ENCODE results near the gene MMP19. TPM values are rescaled to one million over a fixed set of nuclear protein-coding genes. Genes with fewer than 3 reads are reported as not detected.

The MMP19 gene
- total and polyA plus RNA-seq, 2 of the 4 experiments (the other 2 are of a cell fraction): 9.9 to 34.7 TPM

- Histone ChIP-seq H2BK120ac (ENCODE audit: low read depth, low read length) (no peak overlapping the region), H3K27ac (ENCODE audit: insufficient read depth, low read length) (no peak overlapping the region), H2AFZ (replicated peaks; ENCODE audit: low read length, poor library complexity) (no peak overlapping the region), H3K4me2 (ENCODE audit: low read depth, low read length) (no peak overlapping the region), H3K27me3 (ENCODE audit: control insufficient read depth, insufficient read depth, low read length) (no peaks in the 10 kb centered on the region), H3K18ac (ENCODE audit: low read depth, low read length) (no peak overlapping the region), H3K9ac (ENCODE audit: low read depth, low read length) (no peak overlapping the region), H3K56ac (ENCODE audit: extremely low read depth, insufficient read depth, low read length) (no peak overlapping the region), H3K9me1 (ENCODE audit: insufficient read depth, low read length) (no peaks in the 10 kb centered on the region), H3K14ac (replicated peaks; ENCODE audit: low read depth, low read length) (no peak overlapping the region), H4K20me1 (ENCODE audit: insufficient read depth, low read length) (no peaks in the 10 kb centered on the region), H3K9me3 (ENCODE audit: control insufficient read depth, insufficient read depth, low read length) (no peaks in the 10 kb centered on the region), H4K91ac (ENCODE audit: insufficient read depth, low read depth, low read length) (no peak overlapping the region), H2BK15ac (ENCODE audit: low read depth, low read length) (no peak overlapping the region), H3K79me1 (ENCODE audit: low read depth in 1 of 2, low read length in 2 of 2) (peaks cover 14 to 23% of the 10 kb centered on the region in 2 experiments; a peak in 3 of 4 replicates), H2AK5ac (ENCODE audit: low read depth, low read length) (no peak overlapping the region), H4K8ac (ENCODE audit: low read depth in 2 of 2, low read length in 2 of 2) (no peak overlapping the region), H3K4me3 (ENCODE audit: insufficient read depth, low read depth, low read length) (no peak overlapping the region), H3K36me3 (ENCODE audit: control insufficient read depth, insufficient read depth, low read length) (peaks cover 44% of the 10 kb centered on the region), H2BK20ac (ENCODE audit: low read depth, low read length) (no peak overlapping the region), H3K4ac (ENCODE audit: low read depth, low read length) (no peak overlapping the region), H3K23ac (ENCODE audit: low read depth, low read length) (no peak overlapping the region), H2AK9ac (replicated peaks; ENCODE audit: low read depth, low read length, poor library complexity) (no peak overlapping the region), H2BK5ac (ENCODE audit: low read depth, low read length, poor library complexity, severe bottlenecking) (no peak overlapping the region), H4K5ac (ENCODE audit: low read depth, low read length) (no peak overlapping the region), H3K4me1 (ENCODE audit: control insufficient read depth, insufficient read depth, low read length) (no peaks in the 10 kb centered on the region)
- DNase-seq (no peak), ATAC-seq (ENCODE audit: low read depth) (no peak)
- intact Hi-C loops (cut with micrococcal nuclease): no loop called here
- no TSS peak for BruUV-seq (replicated peaks)
- TF ChIP-seq MAZ (IDR thresholded peaks at IDR 0.05; ENCODE audit: borderline replicate concordance, low read depth, low read length) (no peak), MAFK (IDR thresholded peaks at IDR 0.05; ENCODE audit: low read depth, low read length) (peak; percentile 92), FOS (IDR thresholded peaks at IDR 0.05; ENCODE audit: low read depth, low read length) (no peak), CEBPB (IDR thresholded peaks at IDR 0.05; ENCODE audit: low read depth, low read length) (no peak), CHD1 (IDR thresholded peaks at IDR 0.05; ENCODE audit: low read depth, low read length) (no peak)
- ChIA-PET POLR2A (ENCODE audit: unreplicated experiment) (interaction anchor here (0.6 kb wide), 1 partner anchor 137 kb away, joined by 6 read pairs; no protein-coding TSS in a partner anchor), CTCF (no interaction called here)
- dilution Hi-C loops (cut with HindIII; ENCODE audit: low sequenced_read_pairs, unreplicated experiment): no loop called here
- in situ Hi-C loops (cut with MboI; ENCODE audit: low sequenced_read_pairs): no loop called here
- 100% methylated on average over 1 of the region's 4 CpGs; no CpG with 5 or more reads in 1 of the 2 experiments for WGBS, 2 experiments (ENCODE audit: extremely low coverage in 2 of 2, insufficient read length in 1 of 2)
Measured at GRCh38 chr12:55789893-55790292, 52.8 kb downstream of the MMP19 start.
